CD4-positive, alpha-beta T cell treated with Interleukin-17A for 1 hour (primary cell): Measurements from ENCODE around the gene EIF4G2.
A peak's percentile ranks its signal among the peaks of the same experiment; 100 is the strongest.

ENCODE experiments used
- DNase-seq: peaks from one replicate; pipeline ENCODE4 v3.0.0-alpha.2; 2020

Gene EIF4G2

DNA sequence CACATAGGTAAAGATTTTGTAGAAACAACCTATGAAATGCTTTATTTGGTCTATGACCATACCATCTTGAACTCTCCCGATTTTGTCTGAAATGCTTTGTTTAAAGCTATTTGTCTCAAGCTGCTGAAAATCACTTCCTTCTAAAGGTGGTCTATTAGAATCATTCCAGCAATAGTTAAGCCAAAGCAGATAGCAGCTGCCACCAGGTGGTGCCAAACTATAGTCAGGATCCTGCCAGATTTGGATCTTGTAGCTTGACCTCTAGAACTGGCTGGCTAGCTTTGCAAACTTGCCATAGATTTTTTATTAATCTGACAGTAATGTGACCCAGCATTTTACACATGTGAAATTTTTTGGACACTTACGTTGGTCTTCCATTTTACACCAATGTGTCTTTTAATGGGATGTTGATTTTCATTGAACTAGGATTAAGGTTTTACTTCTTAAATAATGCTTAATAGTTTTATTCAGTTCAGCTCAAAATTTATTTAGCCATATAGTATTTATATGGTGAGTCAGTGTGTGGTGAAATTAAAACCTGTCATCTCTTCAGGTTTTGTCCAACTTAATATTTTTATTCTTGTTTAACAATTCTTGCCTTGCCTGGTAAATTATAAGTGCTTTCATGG, 38.0 kb downstream of the EIF4G2 start:
- DNase-seq, result peak; percentile 26

DNA sequence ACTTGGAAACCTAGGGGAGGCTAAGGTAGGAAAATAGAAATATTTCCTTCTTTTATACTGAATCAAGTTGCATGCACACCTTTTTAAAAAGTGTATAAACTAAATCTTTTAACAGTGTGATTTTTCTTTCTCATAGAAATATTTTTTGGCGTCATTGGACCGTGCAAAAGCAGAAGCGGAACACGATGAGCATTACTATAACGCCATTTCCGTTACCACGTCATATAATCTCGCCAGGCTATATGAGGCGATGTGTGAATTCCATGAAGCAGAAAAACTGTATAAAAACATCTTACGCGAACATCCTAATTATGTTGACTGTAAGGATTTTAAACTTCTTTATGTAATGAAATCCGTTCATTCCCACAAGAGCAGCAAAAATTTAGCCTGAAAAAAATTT, 44.3 kb downstream of the EIF4G2 start:
- no peak for DNase-seq

DNA sequence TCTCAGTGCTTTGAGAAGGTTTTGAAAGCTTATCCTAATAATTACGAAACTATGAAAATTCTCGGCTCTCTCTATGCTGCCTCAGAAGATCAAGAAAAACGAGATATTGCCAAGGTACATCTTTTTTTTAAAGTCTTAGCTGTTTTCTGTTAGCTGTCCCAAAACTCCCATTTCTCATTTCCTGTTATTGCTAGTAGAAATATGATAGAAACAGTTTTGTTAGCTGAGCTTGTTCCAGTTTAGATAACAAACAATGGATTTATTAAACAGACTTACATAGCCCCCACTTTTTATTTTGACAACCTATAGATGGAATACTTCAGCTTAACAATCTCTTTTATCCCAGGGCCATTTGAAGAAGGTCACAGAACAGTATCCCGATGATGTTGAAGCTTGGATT, 45.0 kb downstream of the EIF4G2 start:
- DNase-seq, result no peak

DNA sequence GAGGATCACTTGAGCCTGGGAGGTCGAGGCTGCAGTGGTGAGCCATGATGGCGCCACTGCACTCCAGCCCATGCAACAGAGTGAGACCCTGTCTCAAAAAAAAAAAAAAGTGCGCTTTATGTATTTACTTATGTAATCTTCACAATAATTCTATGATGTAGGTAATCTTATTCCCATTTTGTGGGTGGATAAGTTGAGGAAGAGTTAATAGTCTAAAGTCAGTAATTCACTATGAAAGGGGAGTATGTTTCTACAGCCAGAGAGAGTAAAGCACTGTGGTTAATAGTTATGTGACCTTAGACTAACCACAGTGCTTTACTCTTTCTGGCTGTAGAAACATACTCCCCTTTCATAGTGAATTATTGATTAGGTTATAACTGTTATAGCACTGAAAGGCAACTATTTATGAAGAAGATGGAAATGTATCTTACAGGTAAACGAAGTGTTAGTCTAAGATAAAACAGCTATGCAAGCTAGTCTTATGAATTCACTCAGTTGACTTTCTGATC, 45.8 kb downstream of the EIF4G2 start:
- DNase-seq, result no peak

DNA sequence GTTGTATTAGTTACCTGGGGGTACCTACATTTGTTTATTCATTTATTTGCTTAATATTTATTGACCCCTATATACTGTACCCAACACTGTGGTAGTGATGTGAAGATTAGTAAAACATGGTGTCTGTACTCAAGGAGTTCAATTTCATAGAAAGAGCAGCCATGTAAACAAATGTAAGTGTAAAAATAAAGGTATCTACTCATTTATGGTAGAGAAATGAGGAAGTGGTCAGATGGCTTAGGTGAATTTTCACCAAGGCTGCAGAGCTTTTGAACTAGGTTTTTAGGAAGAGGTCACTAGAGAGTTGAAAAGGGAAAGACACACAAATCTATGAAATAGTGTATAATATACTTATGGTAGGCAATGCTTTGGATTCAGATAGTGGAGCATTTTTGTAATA, 46.5 kb downstream of the EIF4G2 start:
- DNase-seq, result no peak

DNA sequence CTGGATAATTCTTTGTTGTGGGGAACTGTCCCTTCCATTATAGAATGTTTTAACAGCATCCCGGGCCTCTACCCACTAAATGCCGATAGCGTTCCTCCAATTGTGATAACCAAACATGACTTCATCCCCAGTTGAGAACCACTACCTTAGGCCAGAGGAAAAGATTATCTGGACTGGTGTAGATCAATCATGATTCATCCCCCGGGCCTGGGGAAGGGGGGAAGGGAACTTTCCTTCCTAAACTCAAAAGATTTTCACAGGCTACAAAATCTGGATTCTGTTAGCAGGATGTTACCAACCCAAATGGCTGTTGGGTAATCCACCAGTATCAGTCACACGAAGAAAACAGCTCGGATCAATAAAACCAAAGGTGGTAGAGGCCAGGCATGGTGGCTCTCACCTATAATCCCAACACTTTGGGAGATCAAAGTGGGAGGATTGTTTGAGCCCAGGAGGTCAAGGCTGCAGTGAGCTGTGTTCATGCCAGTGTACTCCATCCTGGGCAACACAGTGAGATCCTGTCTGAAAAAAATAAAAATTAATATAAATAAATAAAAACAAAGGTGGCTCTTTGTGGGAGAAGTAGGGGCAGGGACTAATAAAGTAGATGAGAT, 47.5 kb downstream of the EIF4G2 start:
- no peak for DNase-seq

DNA sequence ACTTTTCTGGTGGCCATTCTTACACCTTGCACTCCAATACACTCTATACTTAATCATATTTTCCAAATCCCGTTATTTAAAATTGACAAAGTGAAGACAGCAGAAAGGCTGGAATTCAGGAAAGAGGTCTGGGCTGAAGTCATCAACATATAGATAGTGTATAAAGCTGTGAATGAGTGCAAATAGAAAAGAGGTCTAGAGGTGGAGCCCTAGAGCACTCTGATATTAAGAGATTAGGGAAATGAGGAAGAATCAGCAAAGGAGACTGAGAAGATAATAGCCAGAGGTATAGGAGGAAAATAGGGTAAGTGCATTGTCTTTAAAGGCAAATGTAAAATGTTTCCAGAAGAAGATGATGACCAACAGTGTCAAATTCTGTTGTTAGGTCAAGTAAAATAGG, 49.8 kb downstream of the EIF4G2 start:
- DNase-seq, result no peak

DNA sequence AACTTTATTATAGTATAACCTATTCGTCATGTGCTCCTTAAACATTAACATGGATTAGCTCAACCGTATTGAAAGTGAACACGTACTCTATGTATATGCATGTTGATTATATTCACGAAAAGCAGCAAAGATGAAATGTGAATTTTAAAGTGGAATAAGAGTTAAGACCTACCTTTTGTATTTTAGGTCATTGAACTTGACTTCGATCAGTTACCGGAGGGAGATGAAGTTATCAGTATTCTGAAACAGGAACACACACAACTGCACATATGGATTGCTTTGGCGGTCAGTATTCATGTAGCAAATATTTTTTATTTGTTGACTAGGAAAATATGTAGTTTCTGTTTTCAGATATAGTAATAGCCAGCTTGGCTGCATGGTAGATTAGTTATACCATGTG, 56.2 kb downstream of the EIF4G2 start:
- DNase-seq, result no peak

DNA sequence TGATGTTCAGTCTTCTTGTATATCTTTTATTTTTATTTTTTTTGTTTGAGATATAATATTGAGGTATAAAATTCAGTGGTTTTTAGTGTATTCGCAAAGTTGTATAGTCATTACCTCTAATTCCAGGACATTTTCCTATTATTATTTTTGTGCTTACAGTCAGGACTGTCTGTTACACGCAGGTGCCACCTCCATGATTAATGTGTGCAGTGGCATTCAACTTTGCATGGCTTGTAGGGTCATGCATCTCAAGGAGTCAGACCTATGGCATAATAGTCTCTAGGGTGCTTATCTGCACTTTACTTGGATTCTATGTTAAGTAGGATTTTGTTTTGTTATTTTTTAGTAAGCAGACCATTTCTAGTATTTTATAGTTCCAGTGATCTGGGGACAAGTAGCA, 56.7 kb downstream of the EIF4G2 start:
- DNase-seq, result no peak

DNA sequence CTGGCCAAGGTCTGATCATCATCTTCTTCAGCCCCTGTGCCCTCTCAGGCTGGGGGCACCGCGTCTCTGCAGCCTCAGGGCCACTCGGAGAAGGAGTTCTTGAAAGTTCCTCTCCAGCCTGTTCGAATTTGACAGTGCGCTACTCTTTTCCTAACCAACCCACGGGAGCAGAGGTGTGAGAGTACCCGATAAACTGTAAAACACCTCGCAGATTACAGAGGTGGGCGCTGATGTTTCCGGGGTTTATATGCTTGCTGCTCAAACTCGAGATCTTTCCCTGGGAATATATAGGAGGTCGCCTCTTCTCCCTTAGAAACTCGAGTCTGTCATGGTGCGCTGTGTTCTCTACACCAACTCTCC, 57.2 kb downstream of the EIF4G2 start:
- DNase-seq, result no peak

DNA sequence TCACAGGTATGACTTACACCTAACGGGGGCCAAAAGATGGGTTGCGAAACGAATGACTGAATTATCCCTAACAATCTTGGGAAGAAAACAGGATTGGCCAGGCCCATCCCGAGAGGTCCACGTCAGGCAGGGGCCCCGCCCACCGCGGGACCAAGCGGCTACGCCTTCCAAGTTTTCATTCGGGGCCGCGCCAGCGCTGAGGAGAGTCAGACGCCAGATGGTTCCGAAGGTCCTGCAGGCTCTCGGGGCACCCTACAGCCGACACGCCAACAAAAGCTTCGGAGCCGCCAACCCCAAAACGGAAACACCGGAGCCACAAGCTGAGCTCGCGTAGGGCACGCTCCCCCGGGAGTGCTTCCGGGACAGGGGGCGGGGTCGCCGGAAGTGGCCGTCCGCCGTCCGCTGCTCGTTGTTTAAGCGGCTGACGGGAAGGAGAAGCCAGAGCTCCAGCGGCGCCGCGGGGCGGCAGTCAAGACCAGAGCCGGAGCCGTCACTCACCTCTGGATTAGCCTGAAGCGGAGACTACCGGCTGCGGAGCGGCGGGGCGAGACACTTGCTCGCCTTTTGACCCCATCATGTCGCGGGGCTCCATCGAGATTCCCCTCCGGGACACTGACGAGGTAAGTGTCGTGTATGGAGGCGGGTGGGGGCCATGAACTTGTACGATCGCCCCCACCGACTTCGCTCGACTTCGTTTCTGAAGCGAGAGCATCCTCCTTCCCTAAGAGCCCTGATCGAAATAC, 57.7 kb downstream of the EIF4G2 start, which contains the start of gene CTR9:
Gene CTR9 (plus strand): TSS at position 409 of the 743 bp plus-strand sequence. CDS start 167 bp downstream, at position 576.
- DNase-seq, result peak; percentile 91

DNA sequence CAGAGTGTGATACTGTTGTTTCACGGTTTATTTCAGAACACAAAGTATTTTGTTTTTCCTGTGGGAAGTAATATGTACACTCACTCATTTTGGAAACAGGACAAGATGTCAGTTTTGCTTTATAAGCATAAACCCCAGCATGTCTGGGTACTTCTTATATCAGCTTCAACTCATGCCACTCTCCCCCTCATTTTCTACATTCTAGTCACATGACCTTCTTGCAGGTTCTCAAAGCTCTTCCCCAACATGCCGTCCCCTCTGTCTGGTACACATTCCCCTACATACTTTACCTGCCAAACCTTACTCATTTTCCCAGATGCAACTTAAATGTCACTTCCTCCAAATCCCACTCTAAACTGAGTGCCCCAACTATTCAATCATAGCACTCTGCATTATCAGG, 59.2 kb downstream of the EIF4G2 start:
- no peak for DNase-seq

DNA sequence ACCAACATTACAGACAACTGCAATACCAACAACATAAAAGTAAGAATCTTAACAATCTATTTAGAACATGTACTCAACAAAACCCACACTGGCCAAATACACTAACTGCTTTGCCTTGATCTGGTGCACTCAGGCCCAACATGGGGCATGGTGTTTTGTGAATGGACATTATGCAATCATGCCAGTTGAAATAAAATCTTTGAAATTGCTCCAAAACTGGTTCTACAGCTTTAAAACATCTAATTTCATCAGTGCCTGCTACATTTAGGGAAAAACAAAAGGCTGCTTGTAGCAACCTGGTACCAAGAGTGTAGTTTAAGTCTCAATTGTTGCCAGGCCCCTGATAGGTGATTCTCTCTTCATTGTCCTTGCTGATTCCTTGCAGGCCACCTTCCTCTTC, 61.0 kb downstream of the EIF4G2 start:
- DNase-seq, result no peak
